ENCODE data around the gene KDM7A. TPM values are rescaled to one million over a fixed set of nuclear protein-coding genes. Genes with fewer than 3 reads are reported as not detected.

KDM7A gene
- total and polyA plus RNA-seq, 2 of the 8 experiments (the other 6 are each of a cell fraction or from before 2014, with no cell fraction given): 2.2 to 12.5 TPM

- no peak overlapping the region for H2AK5ac ChIP-seq (ENCODE audit: low read depth, low read length)
- H3K79me2 ChIP-seq (ENCODE audit: control insufficient read depth in 1 of 2, insufficient read depth in 2 of 2, low read length in 2 of 2): no peaks in the 10 kb centered on the region
- H2BK15ac ChIP-seq (ENCODE audit: low read length): no peak overlapping the region
- H4K8ac ChIP-seq (ENCODE audit: extremely low read depth, insufficient read depth, low read length): peak overlapping the region; percentile 98
- ChIA-PET CTCF (ENCODE audit: partially characterized antibody) (interaction anchor here (1.3 kb wide), 1 partner anchor 17 kb away, joined by 4 read pairs; no protein-coding TSS in a partner anchor), POLR2A (ENCODE audit: partially characterized antibody) (interaction anchor here (0.6 to 1.0 kb wide), 2 partner anchors 17 to 20 kb away, joined by 4 read pairs; no protein-coding TSS in a partner anchor)
- H3K4me3 ChIP-seq (ENCODE audit: extremely low read depth in 1 of 4, insufficient read depth in 2 of 4, low read depth in 3 of 4, low read length in 4 of 4): peak overlapping the region; percentile 53 to 66 (median 62)
- H3K27me3 ChIP-seq (replicated peaks in 1 of 4; ENCODE audit: control insufficient read depth in 3 of 4, extremely low read depth in 1 of 4, insufficient read depth in 3 of 4, low read length in 3 of 4): peaks cover 0 to 29% (median 24%) of the 10 kb centered on the region in 4 experiments; a peak in 6 of 7 replicates
- no peak overlapping the region for H3K14ac ChIP-seq (ENCODE audit: insufficient read length)
- no peak overlapping the region for H3K56ac ChIP-seq (replicated peaks; ENCODE audit: insufficient read length, low read depth, low read length)
- no peak overlapping the region for H4K91ac ChIP-seq (replicated peaks; ENCODE audit: insufficient read length, low read length)
- H2BK120ac ChIP-seq (replicated peaks; ENCODE audit: low read depth, low read length): no peak overlapping the region
- no peak overlapping the region for H2BK5ac ChIP-seq (ENCODE audit: low read depth, low read length)
- H2BK12ac ChIP-seq (ENCODE audit: low read depth, low read length): no peak overlapping the region
- 7% methylated on average over 22 of the region's 32 CpGs; no CpG with 5 or more reads in 1 of the 2 experiments for WGBS, 2 experiments (ENCODE audit: extremely low coverage in 1 of 2, insufficient coverage in 1 of 2, insufficient read length in 1 of 2, insufficient replicate concordance in 2 of 2, low coverage in 1 of 2, low lambda C conversion rate in 2 of 2, missing lambda C conversion rate in 1 of 2)
- peaks cover 0 to 2% (median 0%) of the 10 kb centered on the region in 4 experiments; a peak in 2 of 7 replicates for H3K4me1 ChIP-seq (replicated peaks in 1 of 4; ENCODE audit: control insufficient read depth in 3 of 4, insufficient read depth in 4 of 4, low read length in 3 of 4)
- H3K18ac ChIP-seq (ENCODE audit: extremely low read depth, low read length): no peak overlapping the region
- H3K9ac ChIP-seq (replicated peaks in 1 of 4; ENCODE audit: extremely low read depth in 1 of 4, low read depth in 3 of 4, low read length in 3 of 4): peak overlapping the region in 2 of 4 experiments; percentile 54 to 76; a peak in 4 of 7 replicates
- no peaks in the 10 kb centered on the region for H3K79me1 ChIP-seq (ENCODE audit: low read depth, low read length)
- FAIRE-seq (no peak), DNase-seq (ENCODE audit: low read depth in 1 of 2, low spot score in 2 of 2) (peak in 1 of 2 experiments; percentile 51)
- no peak overlapping the region for H3K23ac ChIP-seq (ENCODE audit: insufficient read length)
- H3K4ac ChIP-seq (replicated peaks; ENCODE audit: insufficient read length, low read depth, low read length): peak overlapping the region; percentile 41
- no peak overlapping the region for H4K5ac ChIP-seq (ENCODE audit: insufficient read length, low read depth, low read length)
- no peak overlapping the region for H2BK20ac ChIP-seq (ENCODE audit: low read length)
- H3K23me2 ChIP-seq (ENCODE audit: low read depth, low read length): peaks cover 5% of the 10 kb centered on the region; the same call in 1 of the 2 replicates
- H3K27ac ChIP-seq (ENCODE audit: low read depth, low read length): no peak overlapping the region
- no peaks in the 10 kb centered on the region for H4K20me1 ChIP-seq (replicated peaks in 1 of 2; ENCODE audit: control insufficient read depth in 1 of 2, insufficient read depth in 2 of 2, low read length in 2 of 2)
- H3K9me3 ChIP-seq (ENCODE audit: insufficient read depth in 2 of 2, low read depth in 1 of 2, low read length in 1 of 2): no peaks in the 10 kb centered on the region
- no peak overlapping the region for H2AFZ ChIP-seq (ENCODE audit: low read length)
- no peaks in the 10 kb centered on the region for H3K36me3 ChIP-seq (ENCODE audit: control insufficient read depth in 2 of 4, insufficient read depth in 4 of 4, low read length in 3 of 4)
- TF ChIP-seq EZH2 (IDR thresholded peaks at IDR 0.05; ENCODE audit: low read depth, low read length, severe bottlenecking): peak; percentile 19
- 0 out of 2 replicates have a peak, but pooled peaks have one; percentile 34 for TF ChIP-seq MAX (IDR thresholded peaks at IDR 0.05)
- TF ChIP-seq CTBP2 (IDR thresholded peaks at IDR 0.05; ENCODE audit: borderline replicate concordance, insufficient read depth, insufficient read length, low read length): no peak
- no peak for TF ChIP-seq BCL11A (IDR thresholded peaks at IDR 0.05; ENCODE audit: low read depth in 2 of 2, low read length in 2 of 2)
- peak overlapping the region; percentile 68 to 77 for H3K4me2 ChIP-seq (ENCODE audit: insufficient read depth in 1 of 2, low read depth in 2 of 2, low read length in 2 of 2)
Measured at GRCh38 chr7:140062118-140062527, 114.7 kb downstream of the KDM7A start.
